HCT116 (cell line): ENCODE measurements around the gene PRDM2. TPM values are rescaled to one million over a fixed set of nuclear protein-coding genes. Genes with fewer than 3 reads are reported as not detected.

Experiments used
- ATAC-seq: fragments of 200-7000 bp; cut with Tn5 transposase; 2 replicates; pipeline ENCODE4 v1.9.1; 2020; ENCODE audit warnings: mild to moderate bottlenecking, moderate library complexity
- BruUV-seq: library from RNA; stranded (reverse); fragments of 400-500 nt; replicated peaks from 2 replicates; lab custom pipeline; 2021; lab: Mats Ljungman, UMichigan
- CTCF ChIA-PET: fragments of 300-600 bp; sonication (Branson Sonifier 250); formaldehyde crosslinking; loops from one replicate; lab custom pipeline; 2021; ENCODE audit warnings: antibody characterized with exemption; lab: Charles Lee
- POLR2A ChIA-PET: fragments of 300-600, 350-600 bp; sonication (Branson Sonifier 250); formaldehyde crosslinking; loops from one replicate; lab custom pipeline; 2021; ENCODE audit warnings: antibody characterized with exemption; lab: Charles Lee
- RAD21 ChIA-PET, 2 experiments: fragments of 300-600 bp; sonication (Branson Sonifier 250); formaldehyde crosslinking; loops; one replicate each; lab custom pipeline; 2023; ENCODE audit warnings: low total read pairs in 2 of 2; ENCODE audit not compliant: uncharacterized antibody in 2 of 2, unreplicated experiment in 2 of 2, low non-redundant PET in 1 of 2; lab: Charles Lee
- DNase-seq: peaks from one replicate; pipeline ENCODE4 v3.0.0-alpha.2; 2010; ENCODE audit warnings: low read depth, low spot score
- H2AFZ ChIP-seq: fragments of 200-600 bp; shearing (Covaris generic), sonication (generic); 2 replicates; pipeline ENCODE4 v1.6.1; 2017; ENCODE audit warnings: low read depth, mixed run types, mixed read lengths, antibody characterized with exemption, low read length; ENCODE audit not compliant: poor library complexity, severe bottlenecking
- H3K27ac ChIP-seq: 2 replicates; pipeline ENCODE4 v1.5.1; 2012; ENCODE audit warnings: low read depth, low read length
- H3K27me3 ChIP-seq: fragments of 200-600 bp; sonication (generic); 2 replicates; pipeline ENCODE4 v1.6.1; 2016; ENCODE audit warnings: mixed run types, low read length, mixed read lengths; ENCODE audit not compliant: insufficient read depth
- H3K36me3 ChIP-seq, 2 experiments: fragments of 200-500 bp in 1 of 2; fragments of 200-600 bp in 1 of 2; sonication (Bioruptor generic) in 1 of 2; sonication (generic) in 1 of 2; 2 replicates each; pipeline versions ENCODE4 v1.5.1 to v1.6.1; 2014 to 2016; ENCODE audit warnings: low read length in 2 of 2, inconsistent platforms in 1 of 2, mixed read lengths in 1 of 2, mixed run types in 1 of 2; ENCODE audit not compliant: insufficient read depth in 2 of 2, control insufficient read depth in 1 of 2
- H3K4me1 ChIP-seq, 2 experiments: fragments of 200-600 bp in 1 of 2; sonication (generic) in 1 of 2; 2 replicates each; pipeline versions ENCODE4 v1.5.1 to v1.6.1; 2012 to 2017; ENCODE audit warnings: low read length in 2 of 2, inconsistent platforms in 1 of 2, mild to moderate bottlenecking in 1 of 2, mixed read lengths in 1 of 2, mixed run types in 1 of 2, moderate library complexity in 1 of 2; ENCODE audit not compliant: insufficient read depth in 2 of 2, control insufficient read depth in 1 of 2
- H3K4me2 ChIP-seq: fragments of 200-600 bp; sonication (generic); 2 replicates; pipeline ENCODE4 v1.6.1; 2017; ENCODE audit warnings: mixed run types, low read length, mixed read lengths
- H3K4me3 ChIP-seq, 2 experiments: fragments of 200-600 bp in 1 of 2; sonication (generic) in 1 of 2; replicated peaks in 1 of 2; 2 replicates each; pipeline ENCODE4 v1.5.1; 2011 to 2016; ENCODE audit warnings: low read length in 2 of 2, control low read depth in 1 of 2, low read depth in 1 of 2, mild to moderate bottlenecking in 1 of 2, mixed read lengths in 1 of 2, mixed run types in 1 of 2
- H3K79me2 ChIP-seq: fragments of 200-600 bp; sonication (generic); 2 replicates; pipeline ENCODE4 v1.6.1; 2017; ENCODE audit warnings: mild to moderate bottlenecking, mixed run types, low read length, moderate library complexity, mixed read lengths; ENCODE audit not compliant: insufficient read depth
- H3K9ac ChIP-seq: fragments of 200-600 bp; sonication (generic); 2 replicates; pipeline ENCODE4 v1.6.1; 2016; ENCODE audit warnings: low read length, mixed read lengths
- H3K9me2 ChIP-seq: fragments of 200-600 bp; sonication (generic), shearing (Covaris generic); 2 replicates; pipeline ENCODE4 v1.6.1; 2017; ENCODE audit warnings: mixed run types, mild to moderate bottlenecking, moderate library complexity; ENCODE audit not compliant: insufficient read depth
- H3K9me3 ChIP-seq, 2 experiments: fragments of 200-500 bp in 1 of 2; fragments of 200-600 bp in 1 of 2; sonication (Bioruptor generic) in 1 of 2; sonication (generic) in 1 of 2; 2 replicates each; pipeline ENCODE4 v1.6.1; 2014 to 2017; ENCODE audit warnings: low read length in 2 of 2, mixed read lengths in 2 of 2, inconsistent platforms in 1 of 2, low read depth in 1 of 2, mild to moderate bottlenecking in 1 of 2, mixed run types in 1 of 2, moderate library complexity in 1 of 2; ENCODE audit not compliant: control insufficient read depth in 1 of 2, insufficient read depth in 1 of 2
- H4K20me1 ChIP-seq: fragments of 200-600 bp; sonication (generic), shearing (Covaris generic); 2 replicates; pipeline ENCODE4 v1.6.1; 2017; ENCODE audit warnings: mixed run types, mild to moderate bottlenecking, moderate library complexity; ENCODE audit not compliant: insufficient read depth
- CBX3 ChIP-seq: IDR thresholded peaks from 2 replicates; pipeline ENCODE4 v1.6.1; 2012; ENCODE audit warnings: low read depth
- CEBPB ChIP-seq: IDR thresholded peaks from 2 replicates; pipeline ENCODE4 v1.6.1; 2012; ENCODE audit warnings: low read depth
- CTCF ChIP-seq, 3 experiments: fragments of 200-600 bp in 1 of 3; sonication (generic) in 1 of 3; IDR thresholded peaks in 2 of 3; conservative IDR thresholded peaks in 1 of 3; 2 replicates each; pipeline ENCODE4 v1.5.1; 2012 to 2017; ENCODE audit warnings: low read depth in 2 of 3, low read length in 2 of 3, antibody characterized with exemption in 1 of 3, borderline replicate concordance in 1 of 3, control low read depth in 1 of 3, mild to moderate bottlenecking in 1 of 3, mixed read lengths in 1 of 3, mixed run types in 1 of 3, moderate library complexity in 1 of 3; ENCODE audit not compliant: insufficient read depth in 1 of 3
- EGR1 ChIP-seq: IDR thresholded peaks from 2 replicates; pipeline ENCODE4 v1.6.1; 2012; ENCODE audit warnings: low read depth
- ELF1 ChIP-seq: IDR thresholded peaks from 2 replicates; pipeline ENCODE4 v1.6.1; 2012; ENCODE audit warnings: low read depth, borderline replicate concordance
- EZH2 ChIP-seq: fragments of 200-600 bp; sonication (generic); IDR thresholded peaks from 2 replicates; pipeline ENCODE4 v1.6.1; 2017; ENCODE audit warnings: antibody characterized with exemption, mixed run types
- FOSL1 ChIP-seq: IDR thresholded peaks from 2 replicates; pipeline ENCODE4 v1.6.1; 2012; ENCODE audit warnings: low read depth
- MAX ChIP-seq: IDR thresholded peaks from 2 replicates; pipeline ENCODE4 v1.6.1; 2012
- RAD21 ChIP-seq: IDR thresholded peaks from 2 replicates; pipeline ENCODE4 v1.6.1; 2012; ENCODE audit warnings: low read depth, mild to moderate bottlenecking
- SP1 ChIP-seq: IDR thresholded peaks from 2 replicates; pipeline ENCODE4 v1.6.1; 2012; ENCODE audit warnings: low read depth
- SRF ChIP-seq: IDR thresholded peaks from 2 replicates; pipeline ENCODE4 v1.6.1; 2012; ENCODE audit warnings: low read depth
- TCF7L2 ChIP-seq: IDR thresholded peaks from 2 replicates; pipeline ENCODE4 v1.7.0; 2011; ENCODE audit warnings: borderline replicate concordance, inconsistent platforms; ENCODE audit not compliant: insufficient read depth, insufficient read length; ENCODE audit errors: extremely low read depth
- intact Hi-C: fragments of 100-400 bp; cut with micrococcal nuclease; formaldehyde crosslinking; loops from 2 replicates; pipeline ENCODE4 v1.10.0; 2022
- total RNA-seq: library from RNA; stranded (reverse); gene quantifications from one replicate; pipeline ENCODE4 v1.2.1, GENCODE V29; 2021; ENCODE audit not compliant: unreplicated experiment

The PRDM2 gene
- total RNA-seq, 1 experiment from 2014 or later = 17.3 TPM

- no peak overlapping the region for H3K4me3 ChIP-seq
- no peaks in the 10 kb centered on the region for H3K4me1 ChIP-seq
- no TSS peak for BruUV-seq
- H3K9ac ChIP-seq = no peak overlapping the region
- POLR2A ChIA-PET = no interaction called here
- no peaks in the 10 kb centered on the region for H3K79me2 ChIP-seq
- no peaks in the 10 kb centered on the region for H4K20me1 ChIP-seq
- H3K9me2 ChIP-seq = no peaks in the 10 kb centered on the region
- intact Hi-C loops = no loop called here
- no peaks in the 10 kb centered on the region for H3K27me3 ChIP-seq
- no peak overlapping the region for H3K27ac ChIP-seq
- no peaks in the 10 kb centered on the region for H3K9me3 ChIP-seq
- DNase-seq = no peak
- H3K4me2 ChIP-seq = no peak overlapping the region
- H3K36me3 ChIP-seq = no peaks in the 10 kb centered on the region
- no peak for ATAC-seq
- RAD21 ChIA-PET = no interaction called here
- H2AFZ ChIP-seq = no peak overlapping the region
- CTCF ChIA-PET = no interaction called here
- TF ChIP-seq CEBPB (no peak), EZH2 (no peak), SRF (no peak), ELF1 (no peak), RAD21 (no peak), EGR1 (no peak), FOSL1 (no peak)
These were observed 18.1 kb upstream of the PRDM2 start for GRCh38 chr1:13681921-13682320.

- no peaks in the 10 kb centered on the region for H4K20me1 ChIP-seq
- CTCF ChIA-PET = interaction anchor here (0.7 kb wide), 1 partner anchor 9 kb away, joined by 3 read pairs; no protein-coding TSS in a partner anchor
- no peaks in the 10 kb centered on the region for H3K36me3 ChIP-seq
- no peaks in the 10 kb centered on the region for H3K4me1 ChIP-seq
- no TSS peak for BruUV-seq
- DNase-seq (no peak), ATAC-seq (no peak)
- H3K79me2 ChIP-seq = no peaks in the 10 kb centered on the region
- H2AFZ ChIP-seq = no peak overlapping the region
- POLR2A ChIA-PET = no interaction called here
- no peaks in the 10 kb centered on the region for H3K9me3 ChIP-seq
- H3K9me2 ChIP-seq = 0 out of 2 replicates have a peak, but pooled peaks cover 1% of the 10 kb centered on the region
- H3K27ac ChIP-seq = no peak overlapping the region
- H3K4me3 ChIP-seq = no peak overlapping the region
- H3K9ac ChIP-seq = no peak overlapping the region
- RAD21 ChIA-PET = no interaction called here
- TF ChIP-seq FOSL1 (no peak), CTCF (IDR thresholded peaks at IDR 0.05 in 2 of 3, conservative IDR thresholded peaks at IDR 0.05 in 1 of 3; ENCODE audit: borderline replicate concordance in 1 of 3, insufficient read depth in 1 of 3, low read depth in 2 of 3, low read length in 2 of 3) (no peak), MAX (no peak), TCF7L2 (no peak), CBX3 (no peak), SP1 (no peak)
- TF ChIP-seq, all 23 proteins: peak for 0
- no peak overlapping the region for H3K4me2 ChIP-seq
- H3K27me3 ChIP-seq = no peaks in the 10 kb centered on the region
- intact Hi-C loops = no loop called here
These were observed 17.5 kb upstream of the PRDM2 start for GRCh38 chr1:13682444-13682843.
